ENCODE results near the gene RALGPS1.

Gene RALGPS1

GRCh38 chr9:127076860-127077643 lies 162.5 kb downstream of the RALGPS1 start:
- peaks cover 4% of the 10 kb centered on the region for H3K9me3 Mint-ChIP-seq
- DNase-seq (ENCODE audit: low spot score), result no peak
- peaks cover 49% of the 10 kb centered on the region for H3K27me3 Mint-ChIP-seq (ENCODE audit: low read depth)
- H3K27ac Mint-ChIP-seq, result no peak overlapping the region
- H3K4me3 Mint-ChIP-seq, result no peak overlapping the region
- no peaks in the 10 kb centered on the region for H3K36me3 Mint-ChIP-seq (ENCODE audit: low read depth)
- H3K4me1 Mint-ChIP-seq (ENCODE audit: low read depth), result peaks cover 3% of the 10 kb centered on the region

DNA sequence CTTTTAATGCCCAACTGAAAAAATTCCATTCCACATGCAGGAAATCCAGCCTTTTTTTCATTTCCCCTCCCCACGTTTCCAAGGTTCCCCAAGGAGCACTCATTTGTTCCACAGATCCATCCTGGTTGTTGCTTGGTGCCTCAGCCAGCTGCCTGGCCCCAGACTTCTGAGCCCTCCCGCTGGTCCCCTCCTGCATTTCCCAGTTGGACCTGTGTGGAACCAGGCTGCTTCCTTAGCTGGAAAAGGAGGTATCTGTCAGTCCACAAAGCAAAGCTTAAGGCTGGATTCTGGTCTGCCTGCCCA lies 163.0 kb downstream of the RALGPS1 start:
- no peaks in the 10 kb centered on the region for H3K9me3 Mint-ChIP-seq
- no peaks in the 10 kb centered on the region for H3K36me3 Mint-ChIP-seq (ENCODE audit: low read depth)
- peaks cover 45% of the 10 kb centered on the region for H3K27me3 Mint-ChIP-seq (ENCODE audit: low read depth)
- peaks cover 3% of the 10 kb centered on the region for H3K4me1 Mint-ChIP-seq (ENCODE audit: low read depth)
- H3K27ac Mint-ChIP-seq, result no peak overlapping the region
- DNase-seq (ENCODE audit: low spot score), result no peak
- no peak overlapping the region for H3K4me3 Mint-ChIP-seq

DNA sequence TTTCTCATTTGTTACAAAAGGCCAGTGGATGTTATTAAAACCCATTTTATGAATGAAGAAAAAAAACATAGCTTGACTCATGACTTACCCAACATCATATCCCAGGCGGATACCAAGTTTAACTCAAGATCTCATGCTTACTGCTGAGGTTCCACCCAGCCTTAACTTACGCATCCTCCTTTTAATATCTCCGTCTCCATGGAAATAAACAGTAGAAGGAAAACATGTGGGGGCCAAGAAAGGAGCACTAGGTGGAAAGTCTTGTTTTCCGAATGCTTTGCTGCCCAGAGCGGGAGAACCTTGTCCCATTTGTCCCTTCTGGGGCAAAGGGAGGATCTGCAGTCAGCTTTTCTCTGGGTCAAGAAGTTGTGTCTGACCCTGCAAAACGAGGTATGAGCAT lies 163.8 kb downstream of the RALGPS1 start:
- no peaks in the 10 kb centered on the region for H3K9me3 Mint-ChIP-seq
- H3K4me3 Mint-ChIP-seq, result no peak overlapping the region
- peaks cover 3% of the 10 kb centered on the region for H3K4me1 Mint-ChIP-seq (ENCODE audit: low read depth)
- peaks cover 41% of the 10 kb centered on the region for H3K27me3 Mint-ChIP-seq (ENCODE audit: low read depth)
- no peaks in the 10 kb centered on the region for H3K36me3 Mint-ChIP-seq (ENCODE audit: low read depth)
- H3K27ac Mint-ChIP-seq, result no peak overlapping the region
- DNase-seq (ENCODE audit: low spot score), result no peak

- Mint-ChIP-seq H3K9me3 (no peaks in the 10 kb centered on the region), H3K27me3 (ENCODE audit: low read depth) (peaks cover 39% of the 10 kb centered on the region), H3K27ac (no peak overlapping the region), H3K4me1 (ENCODE audit: low read depth) (peaks cover 3% of the 10 kb centered on the region), H3K4me3 (no peak overlapping the region), H3K36me3 (ENCODE audit: low read depth) (no peaks in the 10 kb centered on the region)
- no peak for DNase-seq (ENCODE audit: low spot score)
Measured at GRCh38 chr9:127078988-127079387, 164.4 kb downstream of the RALGPS1 start.

- peaks cover 34% of the 10 kb centered on the region for H3K27me3 Mint-ChIP-seq (ENCODE audit: low read depth)
- DNase-seq (ENCODE audit: low spot score), result no peak
- H3K4me3 Mint-ChIP-seq, result no peak overlapping the region
- peaks cover 3% of the 10 kb centered on the region for H3K4me1 Mint-ChIP-seq (ENCODE audit: low read depth)
- H3K27ac Mint-ChIP-seq, result no peak overlapping the region
- H3K36me3 Mint-ChIP-seq (ENCODE audit: low read depth), result no peaks in the 10 kb centered on the region
- H3K9me3 Mint-ChIP-seq, result no peaks in the 10 kb centered on the region
Measured at GRCh38 chr9:127079446-127080140, 165.0 kb downstream of the RALGPS1 start.

DNA sequence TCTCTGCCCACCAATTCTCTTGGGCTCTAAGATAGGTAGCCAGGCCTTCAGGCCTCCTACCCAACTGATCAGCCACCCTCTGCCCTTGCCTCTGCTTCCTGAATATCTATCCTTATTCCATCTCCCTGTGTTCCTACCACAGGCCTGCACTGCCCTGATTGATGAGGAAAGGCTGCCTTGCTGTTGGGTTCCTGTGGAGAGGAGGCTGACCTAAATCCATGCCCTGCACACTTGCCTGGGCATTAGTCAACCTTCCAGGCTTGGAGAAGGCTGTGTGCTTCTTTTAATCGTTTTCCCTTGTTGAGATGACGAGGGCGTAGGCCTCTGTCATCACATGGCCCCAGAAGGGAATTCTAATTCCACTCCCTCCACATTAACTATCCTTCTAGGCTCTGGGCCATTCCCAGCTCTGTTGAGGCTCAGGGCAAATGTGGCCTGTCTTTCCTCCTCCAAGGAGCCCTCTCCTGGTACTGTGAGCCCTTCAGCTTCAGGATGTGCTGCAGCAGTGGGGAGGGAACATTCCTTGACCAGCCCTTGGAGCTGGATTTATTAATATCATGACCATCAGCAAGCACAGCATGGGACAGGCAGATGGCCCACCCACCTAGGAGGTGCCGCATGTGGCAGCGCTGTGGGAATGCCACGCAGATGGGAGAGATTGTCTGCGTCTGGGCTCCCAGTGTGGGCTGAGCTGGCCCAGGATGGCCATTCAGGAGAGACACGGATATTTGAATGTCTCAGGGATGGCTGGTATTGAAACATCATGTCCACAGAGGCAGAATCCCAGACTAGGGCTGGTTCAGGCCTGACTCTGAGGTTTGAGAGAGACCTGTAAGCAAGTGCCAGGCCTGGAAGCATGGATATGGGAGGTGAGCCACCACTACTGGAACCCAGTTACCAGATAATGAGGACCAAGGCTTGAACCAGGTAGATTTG lies 166.9 kb downstream of the RALGPS1 start:
- DNase-seq (ENCODE audit: low spot score), result no peak

GRCh38 chr9:127083138-127083980 lies 168.8 kb downstream of the RALGPS1 start:
- Mint-ChIP-seq H3K27me3 (ENCODE audit: low read depth) (peaks cover 19% of the 10 kb centered on the region), H3K4me1 (ENCODE audit: low read depth) (no peaks in the 10 kb centered on the region), H3K4me3 (no peak overlapping the region), H3K9me3 (no peaks in the 10 kb centered on the region), H3K36me3 (ENCODE audit: low read depth) (no peaks in the 10 kb centered on the region), H3K27ac (no peak overlapping the region)
- no peak for DNase-seq (ENCODE audit: low spot score)

More for the DNA sequence above, 166.9 kb downstream of the RALGPS1 start:
- H3K27me3 Mint-ChIP-seq (ENCODE audit: low read depth), result peaks cover 29% of the 10 kb centered on the region
- no peaks in the 10 kb centered on the region for H3K36me3 Mint-ChIP-seq (ENCODE audit: low read depth)
- H3K9me3 Mint-ChIP-seq, result no peaks in the 10 kb centered on the region
- no peak overlapping the region for H3K27ac Mint-ChIP-seq
- H3K4me1 Mint-ChIP-seq (ENCODE audit: low read depth), result no peaks in the 10 kb centered on the region
- no peak overlapping the region for H3K4me3 Mint-ChIP-seq

GRCh38 chr9:127084076-127085039 lies 169.8 kb downstream of the RALGPS1 start:
- H3K4me3 Mint-ChIP-seq, result no peak overlapping the region
- H3K9me3 Mint-ChIP-seq, result no peaks in the 10 kb centered on the region
- no peak overlapping the region for H3K27ac Mint-ChIP-seq
- peaks cover 18% of the 10 kb centered on the region for H3K27me3 Mint-ChIP-seq (ENCODE audit: low read depth)
- H3K36me3 Mint-ChIP-seq (ENCODE audit: low read depth), result no peaks in the 10 kb centered on the region
- H3K4me1 Mint-ChIP-seq (ENCODE audit: low read depth), result no peaks in the 10 kb centered on the region
- no peak for DNase-seq (ENCODE audit: low spot score)

- Mint-ChIP-seq H3K27me3 (ENCODE audit: low read depth) (peaks cover 13% of the 10 kb centered on the region), H3K4me1 (ENCODE audit: low read depth) (no peaks in the 10 kb centered on the region), H3K9me3 (no peaks in the 10 kb centered on the region), H3K4me3 (no peak overlapping the region), H3K27ac (no peak overlapping the region), H3K36me3 (ENCODE audit: low read depth) (no peaks in the 10 kb centered on the region)
- DNase-seq (ENCODE audit: low spot score), result no peak
Measured at GRCh38 chr9:127085186-127085585, 170.6 kb downstream of the RALGPS1 start.

- peaks cover 11% of the 10 kb centered on the region for H3K27me3 Mint-ChIP-seq (ENCODE audit: low read depth)
- H3K27ac Mint-ChIP-seq, result no peak overlapping the region
- H3K36me3 Mint-ChIP-seq (ENCODE audit: low read depth), result no peaks in the 10 kb centered on the region
Measured at GRCh38 chr9:127086771-127087170, 172.2 kb downstream of the RALGPS1 start.

GRCh38 chr9:127087411-127087810 lies 172.8 kb downstream of the RALGPS1 start:
- H3K9me3 Mint-ChIP-seq, result no peaks in the 10 kb centered on the region
- no peak overlapping the region for H3K4me3 Mint-ChIP-seq
- H3K4me1 Mint-ChIP-seq (ENCODE audit: low read depth), result no peaks in the 10 kb centered on the region
- no peak overlapping the region for H3K27ac Mint-ChIP-seq
- H3K36me3 Mint-ChIP-seq (ENCODE audit: low read depth), result no peaks in the 10 kb centered on the region
- H3K27me3 Mint-ChIP-seq (ENCODE audit: low read depth), result peaks cover 11% of the 10 kb centered on the region
- no peak for DNase-seq (ENCODE audit: low spot score)

More at GRCh38 chr9:127086771-127087170, 172.2 kb downstream of the RALGPS1 start:
- DNase-seq (ENCODE audit: low spot score), result no peak
- H3K4me1 Mint-ChIP-seq (ENCODE audit: low read depth), result no peaks in the 10 kb centered on the region
- no peaks in the 10 kb centered on the region for H3K9me3 Mint-ChIP-seq
- no peak overlapping the region for H3K4me3 Mint-ChIP-seq

DNA sequence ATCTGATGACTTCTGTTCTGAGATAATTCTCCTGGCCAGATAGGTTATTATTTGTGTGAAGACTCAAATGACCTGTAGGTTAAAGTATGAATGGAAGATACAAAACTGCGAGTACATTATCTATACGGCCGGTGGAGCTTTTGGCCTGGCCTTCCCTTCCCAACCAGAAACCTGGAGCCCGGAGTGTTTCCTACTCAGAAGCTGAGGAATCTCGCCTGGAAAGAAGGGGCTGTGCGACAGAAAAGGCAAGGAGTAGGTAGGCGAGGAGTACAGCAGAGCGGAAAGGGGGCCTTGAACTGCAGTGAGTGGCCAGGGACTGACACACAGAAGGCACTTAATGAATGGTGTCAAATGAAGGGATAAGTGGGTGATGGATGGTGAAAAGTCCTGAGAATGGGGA lies 173.3 kb downstream of the RALGPS1 start:
- Mint-ChIP-seq H3K27ac (no peak overlapping the region), H3K36me3 (ENCODE audit: low read depth) (no peaks in the 10 kb centered on the region), H3K4me3 (no peak overlapping the region), H3K4me1 (ENCODE audit: low read depth) (no peaks in the 10 kb centered on the region), H3K9me3 (no peaks in the 10 kb centered on the region), H3K27me3 (ENCODE audit: low read depth) (peaks cover 11% of the 10 kb centered on the region)
- DNase-seq (ENCODE audit: low spot score), result no peak
